Astrocyte of the spinal cord (primary cell): ENCODE data around the gene RASGRP4.

Experiments
- DNase-seq: peaks from one replicate; pipeline ENCODE4 v3.0.0; 2011; ENCODE audit warnings: low read depth, low spot score
- H3K4me3 ChIP-seq: 2 replicates; pipeline ENCODE4 v1.5.1; 2011; ENCODE audit warnings: low read depth, mild to moderate bottlenecking, low read length, moderate library complexity
- in situ Hi-C: cut with HindIII; loops from 2 replicates; pipeline ENCODE4 v1.10.0; 2017; ENCODE audit warnings: low sequenced_read_pairs
- TF ChIP-seq, protein P1 (sequence below): IDR thresholded peaks from 2 replicates; pipeline ENCODE4 v1.5.1; 2012; ENCODE audit warnings: low read depth, mild to moderate bottlenecking, low read length, inconsistent platforms

RASGRP4 gene

DNA sequence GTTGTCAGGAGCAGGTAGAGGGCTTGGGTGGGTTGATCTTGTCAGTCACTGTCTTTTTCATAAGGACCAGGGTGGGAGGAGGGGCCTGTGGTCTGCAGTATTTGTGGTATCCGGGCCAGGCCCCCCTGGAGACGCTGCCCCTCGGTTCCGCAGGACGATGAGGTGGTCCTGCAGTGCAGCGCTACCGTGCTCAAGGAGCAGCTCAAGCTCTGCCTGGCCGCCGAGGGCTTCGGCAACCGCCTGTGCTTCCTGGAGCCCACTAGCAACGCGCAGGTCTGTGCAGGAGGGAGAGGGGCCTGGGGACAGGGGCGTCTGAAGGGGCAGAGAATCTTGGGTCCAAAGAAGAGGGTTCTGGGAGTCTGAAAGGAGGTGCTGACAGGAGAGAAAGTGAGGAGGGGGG lies 14.6 kb upstream of the RASGRP4 start:
- in situ Hi-C loops, result no loop called here
- TF ChIP-seq, protein P1, sequence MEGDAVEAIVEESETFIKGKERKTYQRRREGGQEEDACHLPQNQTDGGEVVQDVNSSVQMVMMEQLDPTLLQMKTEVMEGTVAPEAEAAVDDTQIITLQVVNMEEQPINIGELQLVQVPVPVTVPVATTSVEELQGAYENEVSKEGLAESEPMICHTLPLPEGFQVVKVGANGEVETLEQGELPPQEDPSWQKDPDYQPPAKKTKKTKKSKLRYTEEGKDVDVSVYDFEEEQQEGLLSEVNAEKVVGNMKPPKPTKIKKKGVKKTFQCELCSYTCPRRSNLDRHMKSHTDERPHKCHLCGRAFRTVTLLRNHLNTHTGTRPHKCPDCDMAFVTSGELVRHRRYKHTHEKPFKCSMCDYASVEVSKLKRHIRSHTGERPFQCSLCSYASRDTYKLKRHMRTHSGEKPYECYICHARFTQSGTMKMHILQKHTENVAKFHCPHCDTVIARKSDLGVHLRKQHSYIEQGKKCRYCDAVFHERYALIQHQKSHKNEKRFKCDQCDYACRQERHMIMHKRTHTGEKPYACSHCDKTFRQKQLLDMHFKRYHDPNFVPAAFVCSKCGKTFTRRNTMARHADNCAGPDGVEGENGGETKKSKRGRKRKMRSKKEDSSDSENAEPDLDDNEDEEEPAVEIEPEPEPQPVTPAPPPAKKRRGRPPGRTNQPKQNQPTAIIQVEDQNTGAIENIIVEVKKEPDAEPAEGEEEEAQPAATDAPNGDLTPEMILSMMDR, result no peak
- H3K4me3 ChIP-seq, result no peak overlapping the region
- no peak for DNase-seq

DNA sequence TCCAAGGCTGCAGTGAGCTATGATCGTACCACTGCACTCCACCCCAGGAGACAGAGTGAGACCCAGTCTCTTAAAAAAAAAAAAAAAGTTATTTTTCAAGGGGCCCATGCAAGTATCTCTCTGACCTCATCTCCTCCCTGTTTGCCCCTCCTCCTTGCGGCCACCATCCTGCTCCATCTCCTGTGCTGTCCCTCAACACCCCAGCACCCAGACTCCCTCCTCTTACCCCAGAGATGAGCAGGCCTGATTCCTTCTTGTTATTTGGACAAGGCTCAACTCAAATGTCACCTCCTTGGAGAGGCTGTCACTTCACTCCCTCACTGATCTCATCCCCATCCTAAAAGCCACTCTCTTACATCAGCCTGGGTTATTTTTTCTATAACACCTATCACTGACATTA lies 11.9 kb upstream of the RASGRP4 start:
- in situ Hi-C loops, result no loop called here
- H3K4me3 ChIP-seq, result no peak overlapping the region
- TF ChIP-seq, protein P1, result no peak
- no peak for DNase-seq

DNA sequence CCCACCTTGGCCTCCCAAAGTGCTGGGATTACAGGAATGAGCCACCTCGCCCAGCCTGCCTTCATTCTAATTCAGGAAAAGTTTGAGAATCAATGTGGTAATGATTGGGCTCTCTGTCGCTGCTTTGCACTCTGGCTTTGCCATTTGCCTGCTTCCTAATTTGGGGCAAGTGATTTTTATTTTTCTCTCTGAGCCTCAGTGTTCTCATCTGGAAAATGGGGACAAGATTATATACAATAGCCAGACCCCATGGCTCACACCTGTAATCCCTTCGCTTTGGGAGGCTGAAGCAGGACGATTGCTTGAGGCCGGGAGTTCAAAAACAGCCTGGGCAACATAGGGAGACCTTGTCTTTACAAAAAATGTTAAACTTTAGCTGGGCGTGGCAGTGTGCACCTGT lies 11.3 kb upstream of the RASGRP4 start:
- DNase-seq, result no peak
- TF ChIP-seq, protein P1, result no peak
- in situ Hi-C loops, result no loop called here
- H3K4me3 ChIP-seq, result no peak overlapping the region

DNA sequence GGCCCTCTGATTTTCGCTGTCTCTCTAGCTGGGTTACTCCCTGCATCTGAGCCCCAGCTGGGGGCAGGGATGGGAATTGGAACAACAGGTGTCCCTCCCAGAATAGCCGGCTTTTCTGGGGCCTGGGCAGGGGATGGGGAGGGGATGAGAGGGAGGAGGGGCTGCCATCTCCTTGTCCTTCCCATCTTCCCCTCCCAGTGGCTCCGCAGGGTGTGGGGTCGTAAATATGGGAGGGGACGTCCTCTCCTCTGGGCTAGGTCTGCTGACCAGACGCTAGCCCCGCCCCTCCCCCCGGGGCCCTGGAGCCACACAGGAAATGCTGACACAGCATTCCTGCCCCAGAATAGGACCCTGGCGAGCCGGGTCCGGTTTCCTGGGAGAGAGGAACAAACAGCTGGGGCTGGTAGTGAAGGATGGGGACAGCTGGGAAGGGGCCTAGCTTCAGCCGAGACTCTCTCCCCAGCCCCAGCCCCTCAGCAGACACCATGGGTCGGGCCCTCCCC lies 8.6 kb upstream of the RASGRP4 start:
- no peak for DNase-seq
- TF ChIP-seq, protein P1, result no peak
- in situ Hi-C loops, result no loop called here
- H3K4me3 ChIP-seq, result no peak overlapping the region

DNA sequence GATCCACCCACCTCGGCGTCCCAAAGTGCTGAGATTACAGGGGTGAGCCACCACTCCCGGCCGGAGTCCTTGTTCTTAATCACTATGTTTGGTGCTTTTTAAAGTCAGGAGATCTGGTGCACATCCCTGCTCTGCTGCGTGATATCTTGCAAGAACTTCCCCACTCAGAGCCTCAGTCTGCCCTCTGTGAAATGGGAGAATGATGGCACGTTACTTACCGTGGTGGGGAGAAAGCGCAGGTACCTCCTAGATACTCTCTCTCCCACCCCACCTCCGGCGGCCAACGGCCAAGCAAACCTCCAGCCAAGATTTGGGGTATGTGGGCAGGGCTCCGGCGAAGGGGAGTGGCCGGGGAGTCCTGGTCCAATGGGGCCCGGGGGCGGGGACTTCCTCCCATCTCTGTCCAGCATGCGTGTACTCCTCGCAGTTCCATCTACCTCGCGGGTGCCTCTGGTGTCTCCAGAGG lies 7.3 kb upstream of the RASGRP4 start, which contains the start of gene RYR1:
Gene RYR1, plus strand, starts transcription at position 424 of the 466 bp plus-strand sequence. CDS start 139 bp downstream, outside the sequence.
- TF ChIP-seq, protein P1, result no peak
- H3K4me3 ChIP-seq, result no peak within 1 kb of the TSS
- DNase-seq, result no peak
- in situ Hi-C loops, result no loop called here

DNA sequence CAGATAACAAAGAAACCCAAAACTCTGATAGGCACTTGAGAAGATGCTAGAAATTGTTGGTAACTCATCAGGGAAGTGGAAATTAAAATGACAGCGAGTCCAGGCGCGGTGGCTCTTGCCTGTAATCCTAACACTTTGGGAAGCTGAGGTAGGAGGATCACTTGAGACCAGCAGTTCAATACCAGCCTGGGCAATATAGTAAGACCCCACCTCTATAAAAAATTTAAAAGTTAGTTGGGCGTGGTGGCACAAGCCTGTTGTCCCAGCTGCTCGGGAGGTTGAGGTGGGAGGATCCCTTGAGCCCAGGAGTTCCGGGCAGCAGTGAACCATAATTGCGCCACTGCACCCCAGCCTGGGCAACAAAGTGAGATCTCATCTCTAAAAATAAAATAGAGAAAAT lies 4.9 kb upstream of the RASGRP4 start:
- TF ChIP-seq, protein P1, result no peak
- no peak overlapping the region for H3K4me3 ChIP-seq
- DNase-seq, result no peak
- in situ Hi-C loops, result no loop called here

DNA sequence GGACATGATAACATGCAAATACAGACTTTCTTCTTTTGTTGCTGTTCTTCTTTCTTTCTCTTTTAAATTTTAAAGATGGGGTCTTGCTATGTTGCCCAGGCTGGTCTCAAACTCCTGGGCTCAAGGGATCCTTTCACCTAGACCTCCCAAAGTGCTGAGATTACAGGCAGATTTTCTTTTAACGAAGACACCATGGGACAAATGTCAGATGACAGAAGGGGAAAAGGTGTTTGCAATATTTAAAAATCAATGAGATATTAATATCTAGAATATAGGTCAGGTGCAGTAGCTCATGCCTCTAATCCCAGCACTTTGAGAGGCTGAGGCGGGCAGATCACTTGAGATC lies 3.8 kb upstream of the RASGRP4 start:
- TF ChIP-seq, protein P1, result no peak
- in situ Hi-C loops, result no loop called here
- no peak for DNase-seq
- no peak overlapping the region for H3K4me3 ChIP-seq
